OCI-LY3 (cell line): ENCODE data around the gene RLN3.

Experiments used
- EZH2phosphoT487 ChIP-seq: fragments of 200-600 bp; shearing (Covaris generic); IDR thresholded peaks from 2 replicates; pipeline ENCODE4 v1.6.1; 2018; ENCODE audit warnings: antibody characterized with exemption, mixed run types, low read depth
- TF ChIP-seq, protein P1 (sequence below): fragments of 200-600, 300-600 bp; sonication (generic); IDR thresholded peaks from 2 replicates; pipeline ENCODE4 v1.5.1; 2014; ENCODE audit warnings: antibody characterized with exemption, low read length, low read depth

DNA sequence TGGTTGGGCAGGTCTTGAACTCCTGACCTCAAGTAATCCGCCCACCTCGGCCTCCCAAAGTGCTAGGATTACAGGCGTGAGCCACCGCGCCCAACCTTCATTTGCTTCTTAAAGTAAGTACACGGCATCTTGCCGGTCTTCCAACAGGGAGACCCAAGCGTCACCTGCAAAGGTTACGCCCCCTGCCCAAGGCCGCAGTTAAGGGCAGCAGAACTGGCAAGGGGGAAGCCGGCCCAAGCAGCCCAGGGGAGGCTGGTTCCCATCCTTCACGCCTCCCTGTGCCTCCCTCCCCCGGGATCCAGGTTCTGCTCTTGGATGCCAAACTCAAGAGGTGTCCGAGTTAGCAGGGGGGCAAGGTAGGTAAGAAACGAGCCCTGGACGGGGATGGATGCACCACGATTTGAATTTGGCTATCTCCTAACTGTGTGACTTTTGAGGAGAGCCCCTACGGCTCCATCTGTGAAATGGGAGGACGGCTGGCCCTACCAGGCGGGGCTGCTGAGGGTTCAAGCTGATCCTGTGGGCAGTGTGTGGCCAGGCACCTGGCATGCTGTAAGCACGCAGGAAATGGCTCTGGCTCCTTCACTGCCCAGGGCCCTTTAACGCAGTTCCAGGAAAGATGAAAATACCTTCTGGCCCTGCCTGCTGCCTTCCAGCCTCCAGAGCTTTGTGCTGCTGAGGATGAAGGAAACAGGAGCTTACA, 30.9 kb upstream of the RLN3 start:
- TF ChIP-seq, protein P1, sequence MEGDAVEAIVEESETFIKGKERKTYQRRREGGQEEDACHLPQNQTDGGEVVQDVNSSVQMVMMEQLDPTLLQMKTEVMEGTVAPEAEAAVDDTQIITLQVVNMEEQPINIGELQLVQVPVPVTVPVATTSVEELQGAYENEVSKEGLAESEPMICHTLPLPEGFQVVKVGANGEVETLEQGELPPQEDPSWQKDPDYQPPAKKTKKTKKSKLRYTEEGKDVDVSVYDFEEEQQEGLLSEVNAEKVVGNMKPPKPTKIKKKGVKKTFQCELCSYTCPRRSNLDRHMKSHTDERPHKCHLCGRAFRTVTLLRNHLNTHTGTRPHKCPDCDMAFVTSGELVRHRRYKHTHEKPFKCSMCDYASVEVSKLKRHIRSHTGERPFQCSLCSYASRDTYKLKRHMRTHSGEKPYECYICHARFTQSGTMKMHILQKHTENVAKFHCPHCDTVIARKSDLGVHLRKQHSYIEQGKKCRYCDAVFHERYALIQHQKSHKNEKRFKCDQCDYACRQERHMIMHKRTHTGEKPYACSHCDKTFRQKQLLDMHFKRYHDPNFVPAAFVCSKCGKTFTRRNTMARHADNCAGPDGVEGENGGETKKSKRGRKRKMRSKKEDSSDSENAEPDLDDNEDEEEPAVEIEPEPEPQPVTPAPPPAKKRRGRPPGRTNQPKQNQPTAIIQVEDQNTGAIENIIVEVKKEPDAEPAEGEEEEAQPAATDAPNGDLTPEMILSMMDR, result no peak
- no peak for TF ChIP-seq EZH2phosphoT487
